Neural cell (in vitro differentiated cells): ENCODE data around the gene PNPLA5.

Experiments used
- CTCF ChIP-seq: fragments of 450-650 bp; IDR thresholded peaks from 2 replicates; pipeline ENCODE4 v1.5.1; 2014; ENCODE audit warnings: antibody characterized with exemption, mild to moderate bottlenecking, moderate library complexity; ENCODE audit not compliant: poor library complexity, severe bottlenecking
- EP300 ChIP-seq: fragments of 450-650 bp; conservative IDR thresholded peaks from 2 replicates; pipeline ENCODE4 v1.6.1; 2014; ENCODE audit warnings: antibody characterized with exemption, mild to moderate bottlenecking, moderate library complexity; ENCODE audit not compliant: poor library complexity, severe bottlenecking
- EZH2 ChIP-seq: fragments of 200-600, 300-800 bp; shearing (Covaris generic), sonication (generic); IDR thresholded peaks from 2 replicates; pipeline ENCODE4 v1.6.1; 2014; ENCODE audit warnings: antibody characterized with exemption, low read length, borderline replicate concordance, mild to moderate bottlenecking; ENCODE audit not compliant: insufficient read depth, poor library complexity, severe bottlenecking
- MXI1 ChIP-seq: fragments of 450-650 bp; conservative IDR thresholded peaks from 2 replicates; pipeline ENCODE4 v1.6.1; 2014; ENCODE audit warnings: antibody characterized with exemption, mild to moderate bottlenecking; ENCODE audit not compliant: poor library complexity, severe bottlenecking
- POLR2AphosphoS5 ChIP-seq: IDR thresholded peaks from 2 replicates; pipeline ENCODE4 v1.6.1; 2012
- RAD21 ChIP-seq: fragments of 450-650 bp; conservative IDR thresholded peaks from 2 replicates; pipeline ENCODE4 v1.6.1; 2014; ENCODE audit warnings: antibody characterized with exemption, mild to moderate bottlenecking, moderate library complexity
- REST ChIP-seq: IDR thresholded peaks from 2 replicates; pipeline ENCODE4 v1.6.1; 2012; ENCODE audit warnings: borderline replicate concordance
- SMC3 ChIP-seq: fragments of 450-650 bp; conservative IDR thresholded peaks from 2 replicates; pipeline ENCODE4 v1.6.1; 2014; ENCODE audit warnings: antibody characterized with exemption, mild to moderate bottlenecking, moderate library complexity; ENCODE audit not compliant: poor library complexity
- TAF1 ChIP-seq: IDR thresholded peaks from 2 replicates; pipeline ENCODE4 v1.6.1; 2012; ENCODE audit warnings: low read depth

- TF ChIP-seq EP300 (no peak), EZH2 (no peak), CTCF (no peak), SMC3 (no peak), TAF1 (no peak), RAD21 (no peak), REST (no peak), POLR2AphosphoS5 (no peak), MXI1 (no peak)
These were observed 44.8 kb downstream of the PNPLA5 start for GRCh38 chr22:43846966-43847365.
